Right cardiac atrium (tissue), 5 donors: ENCODE data around the gene MCF2L2. TPM values are rescaled to one million over a fixed set of nuclear protein-coding genes. Genes with fewer than 3 reads are reported as not detected.
A peak's percentile ranks its signal among the peaks of the same experiment; 100 is the strongest.

ENCODE experiments used
- ATAC-seq, 2 donors: fragments of 200-7000 bp; cut with Tn5 transposase; one replicate each; pipeline versions ENCODE4 v1.8.0 to v1.9.1; 2020; ENCODE audit warnings: moderate library complexity in 2 of 2, mild to moderate bottlenecking in 1 of 2
- DNase-seq, 3 donors: peaks; one replicate each; pipeline ENCODE4 v3.0.0-alpha.2; 2020
- H3K27ac ChIP-seq: one replicate; pipeline ENCODE4 v1.5.1; 2013; ENCODE audit warnings: mild to moderate bottlenecking, low read length, control low read depth, moderate library complexity
- H3K27me3 ChIP-seq: one replicate; pipeline ENCODE4 v1.6.1; 2013; ENCODE audit not compliant: control insufficient read depth, insufficient read depth
- H3K4me1 ChIP-seq: one replicate; pipeline ENCODE4 v1.6.1; 2013; ENCODE audit warnings: low read length; ENCODE audit not compliant: control insufficient read depth, insufficient read depth
- H3K4me3 ChIP-seq: one replicate; pipeline ENCODE4 v1.5.1; 2013; ENCODE audit warnings: low read length, control low read depth
- H3K9me3 ChIP-seq: one replicate; pipeline ENCODE4 v1.6.1; 2013; ENCODE audit warnings: low read length; ENCODE audit not compliant: control insufficient read depth
- WGBS: extraction: QIAGEN DNeasy Blood & Tissue Kit; methylation state at CpG from one replicate; pipeline ENCODE4 v1.1.7; 2013; 5-methylcytosine and 5-hydroxymethylcytosine counted together
- intact Hi-C, 4 donors: fragments of 100-400 bp; cut with DNase I; formaldehyde crosslinking; loops; one replicate each; pipeline versions ENCODE4 v1.11.0 to v1.14.0; 2022 to 2023
- polyA plus RNA-seq: library from polyadenylated mRNA; stranded (reverse); fragments of 200-250 nt; gene quantifications from one replicate; pipeline ENCODE4 v1.2.3, GENCODE V29; 2013
- total RNA-seq, 4 donors: library from RNA; stranded (reverse); fragmentation: NEBNext Ultra II Directional; extraction: Animal tissue kit (Norgen Biotek cat#: 25700); gene quantifications; one replicate each; pipeline ENCODE4 v1.2.1, GENCODE V29; 2021
- donor health status: healthy with polysubstance abuse.
- donor health status: DM: no; HTN: yes; CAD: no.
- donor health status: DM: no; HTN: no; CAD: no.
- donor health status: DM: no; HTN: yes; CAD: no; lungs with severe emphysema.
- donor health status: DM: yes; HTN: yes; CAD: no.

Gene MCF2L2
- total and polyA plus RNA-seq, 5 donors: 0.07 to 0.32 (median 0.23) TPM; not detected in 2

- intact Hi-C loops: loop anchor here in 1 of 4 donors (10.0 kb wide), 2 partner anchors 120 to 300 kb away; no protein-coding TSS in a partner anchor
- WGBS: 80% methylated on average over 2 of the region's 2 CpGs
- H3K27ac ChIP-seq: no peak overlapping the region
Measured at GRCh38 chr3:183464480-183464879, 36.1 kb upstream of the MCF2L2 start.

GRCh38 chr3:183460081-183461055 is 31.9 kb upstream of the MCF2L2 start:
- H3K4me3 ChIP-seq: no peak overlapping the region
- ATAC-seq: no peak
- no peak for DNase-seq
- no peaks in the 10 kb centered on the region for H3K4me1 ChIP-seq
- no peaks in the 10 kb centered on the region for H3K27me3 ChIP-seq
- 87% methylated on average over 7 of the region's 7 CpGs for WGBS
- H3K9me3 ChIP-seq: no peaks in the 10 kb centered on the region
- intact Hi-C loops: loop anchor here in 1 of 4 donors (10.0 kb wide), 2 partner anchors 124 to 304 kb away; no protein-coding TSS in a partner anchor
- H3K27ac ChIP-seq: no peak overlapping the region

More at GRCh38 chr3:183464480-183464879, 36.1 kb upstream of the MCF2L2 start:
- H3K4me1 ChIP-seq: no peaks in the 10 kb centered on the region
- H3K9me3 ChIP-seq: no peaks in the 10 kb centered on the region
- H3K4me3 ChIP-seq: no peak overlapping the region
- DNase-seq: no peak
- no peaks in the 10 kb centered on the region for H3K27me3 ChIP-seq
- ATAC-seq: no peak

GRCh38 chr3:183455089-183455488 is 26.7 kb upstream of the MCF2L2 start:
- no peaks in the 10 kb centered on the region for H3K27me3 ChIP-seq
- intact Hi-C loops: no loop called here
- ATAC-seq (no peak), DNase-seq (no peak)
- H3K9me3 ChIP-seq: no peaks in the 10 kb centered on the region
- H3K4me3 ChIP-seq: no peak overlapping the region
- no peaks in the 10 kb centered on the region for H3K4me1 ChIP-seq
- no peak overlapping the region for H3K27ac ChIP-seq
- WGBS: 87% methylated on average over 5 of the region's 5 CpGs

GRCh38 chr3:183454064-183454463 is 25.6 kb upstream of the MCF2L2 start:
- ATAC-seq: no peak
- no peaks in the 10 kb centered on the region for H3K9me3 ChIP-seq
- H3K27ac ChIP-seq: no peak overlapping the region
- no peaks in the 10 kb centered on the region for H3K27me3 ChIP-seq
- 87% methylated on average over 4 of the region's 4 CpGs for WGBS
- DNase-seq: no peak
- H3K4me3 ChIP-seq: no peak overlapping the region
- intact Hi-C loops: no loop called here
- no peaks in the 10 kb centered on the region for H3K4me1 ChIP-seq

- no peaks in the 10 kb centered on the region for H3K27me3 ChIP-seq
- H3K4me3 ChIP-seq: peak overlapping the region; percentile 1
- H3K9me3 ChIP-seq: no peaks in the 10 kb centered on the region
- H3K4me1 ChIP-seq: no peaks in the 10 kb centered on the region
- DNase-seq (no peak), ATAC-seq (no peak)
- no peak overlapping the region for H3K27ac ChIP-seq
- WGBS: 47% methylated on average over 1 of the region's 1 CpG
- intact Hi-C loops: no loop called here
Measured at GRCh38 chr3:183449791-183450190, 21.4 kb upstream of the MCF2L2 start.

- no peaks in the 10 kb centered on the region for H3K9me3 ChIP-seq
- H3K27ac ChIP-seq: no peak overlapping the region
- peak overlapping the region; percentile 1 for H3K4me3 ChIP-seq
- peak; percentile 40 to 48 for ATAC-seq
- no peaks in the 10 kb centered on the region for H3K4me1 ChIP-seq
- WGBS: 8% methylated on average over 4 of the region's 4 CpGs
- intact Hi-C loops: no loop called here
- DNase-seq: no peak
- H3K27me3 ChIP-seq: no peaks in the 10 kb centered on the region
Measured at GRCh38 chr3:183449391-183449790, 21.0 kb upstream of the MCF2L2 start.

- Histone ChIP-seq H3K4me3 (peak overlapping the region; percentile 46), H3K9me3 (peaks cover under 1% of the 10 kb centered on the region), H3K27ac (no peak overlapping the region), H3K27me3 (no peaks in the 10 kb centered on the region), H3K4me1 (no peaks in the 10 kb centered on the region)
- no peak for ATAC-seq
- WGBS: 31% methylated on average over 3 of the region's 3 CpGs
- intact Hi-C loops: no loop called here
- no peak for DNase-seq
Measured at GRCh38 chr3:183448369-183449128, 20.1 kb upstream of the MCF2L2 start.

GRCh38 chr3:183447206-183448001 is 19.0 kb upstream of the MCF2L2 start:
- peak overlapping the region; percentile 45 for H3K27ac ChIP-seq
- H3K27me3 ChIP-seq: no peaks in the 10 kb centered on the region
- ATAC-seq: peak; percentile 91 to 93

GRCh38 chr3:183446838-183447205 is 18.4 kb upstream of the MCF2L2 start:
- intact Hi-C loops: no loop called here
- WGBS: 97% methylated on average over 2 of the region's 2 CpGs
- H3K4me1 ChIP-seq: no peaks in the 10 kb centered on the region

More at GRCh38 chr3:183447206-183448001, 19.0 kb upstream of the MCF2L2 start:
- Histone ChIP-seq H3K9me3 (peaks cover 2% of the 10 kb centered on the region), H3K4me3 (peak overlapping the region; percentile 46), H3K4me1 (no peaks in the 10 kb centered on the region)
- under 1% methylated on average over 54 of the region's 54 CpGs for WGBS
- intact Hi-C loops: no loop called here
- DNase-seq: peak; percentile 89 to 94 (median 92)

GRCh38 chr3:183444748-183445147 is 16.3 kb upstream of the MCF2L2 start:
- intact Hi-C loops: no loop called here
- ATAC-seq (no peak), DNase-seq (no peak)
- 82% methylated on average over 1 of the region's 1 CpG for WGBS
- peaks cover 2% of the 10 kb centered on the region for H3K9me3 ChIP-seq
- H3K27me3 ChIP-seq: no peaks in the 10 kb centered on the region
- no peak overlapping the region for H3K27ac ChIP-seq
- no peaks in the 10 kb centered on the region for H3K4me1 ChIP-seq
- H3K4me3 ChIP-seq: no peak overlapping the region

More at GRCh38 chr3:183446838-183447205, 18.4 kb upstream of the MCF2L2 start:
- peak overlapping the region; percentile 46 for H3K4me3 ChIP-seq
- peaks cover 2% of the 10 kb centered on the region for H3K9me3 ChIP-seq
- no peaks in the 10 kb centered on the region for H3K27me3 ChIP-seq
- DNase-seq: no peak
- H3K27ac ChIP-seq: no peak overlapping the region
- ATAC-seq: no peak
